Measurements from ENCODE around the gene CCDC159. TPM values are rescaled to one million over a fixed set of nuclear protein-coding genes. Genes with fewer than 3 reads are reported as not detected.
A peak's percentile ranks its signal among the peaks of the same experiment; 100 is the strongest.

CCDC159 gene
- total and polyA plus RNA-seq, 2 donors (not counting 1 experiment from before 2014, with no cell fraction given) = 57.5 to 128 TPM

DNA sequence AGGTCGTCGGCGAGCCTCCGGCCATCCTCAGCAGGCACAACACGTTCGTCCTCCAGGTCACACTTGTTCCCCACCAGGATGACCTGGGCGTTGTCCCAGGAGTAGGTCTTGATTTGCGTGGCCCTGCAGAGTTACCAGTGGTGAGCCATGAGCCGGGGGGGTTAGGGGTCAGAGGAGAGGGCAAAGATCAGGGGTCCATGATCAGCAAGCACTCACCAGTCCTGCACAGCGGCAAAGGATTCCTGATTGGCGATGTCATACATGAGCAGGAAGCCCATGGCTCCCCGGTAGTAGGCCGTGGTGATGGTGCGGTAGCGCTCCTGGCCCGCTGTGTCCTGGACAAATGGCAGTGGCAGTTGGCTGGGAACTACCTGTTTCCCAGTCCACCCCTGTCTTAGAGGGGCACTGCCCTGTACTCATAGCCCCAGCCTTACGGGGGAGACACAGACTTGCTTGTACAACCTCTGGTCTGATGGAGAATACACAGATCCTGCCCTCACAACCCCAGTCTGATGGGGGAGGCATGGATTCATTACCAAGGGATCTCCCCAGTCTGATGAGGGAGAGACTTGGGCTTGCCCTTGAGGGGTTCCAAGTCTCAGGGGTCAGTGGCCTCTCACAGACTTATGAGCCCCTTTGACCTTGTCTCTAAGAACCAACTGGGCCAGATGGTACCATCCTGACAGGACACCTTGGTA, 10.7 kb upstream of the CCDC159 start:
- Histone ChIP-seq H3K9me3 (ENCODE audit: control extremely low read depth in 1 of 3, control insufficient read depth in 2 of 3, insufficient read depth in 1 of 3, low read length in 2 of 3) (peaks cover 0 to 13% (median 0%) of the 10 kb centered on the region in 3 donors), H3K36me3 (replicated peaks in 1 of 2; ENCODE audit: control extremely low read depth in 1 of 2, control insufficient read depth in 1 of 2, extremely low read depth in 1 of 2, insufficient read depth in 2 of 2, low read length in 1 of 2) (peaks cover 6 to 10% of the 10 kb centered on the region in 2 experiments), H3K79me2 (ENCODE audit: control insufficient read depth, insufficient read depth, low read length) (no peaks in the 10 kb centered on the region), H3K27me3 (replicated peaks in 1 of 4; ENCODE audit: control extremely low read depth in 1 of 4, control insufficient read depth in 3 of 4, insufficient read depth in 4 of 4, low read length in 3 of 4) (no peaks in the 10 kb centered on the region), H3K4me1 (ENCODE audit: control insufficient read depth in 2 of 2, insufficient read depth in 2 of 2, low read length in 2 of 2) (peaks cover 10 to 16% of the 10 kb centered on the region in 2 donors), H3K4me3 (ENCODE audit: control extremely low read depth in 1 of 5, extremely low read depth in 1 of 5, insufficient read depth in 1 of 5, low read depth in 2 of 5, low read length in 4 of 5) (no peak overlapping the region), H2AFZ (ENCODE audit: insufficient read depth, low read depth, low read length, poor library complexity, severe bottlenecking) (no peak overlapping the region), H4K20me1 (ENCODE audit: control insufficient read depth, insufficient read depth, low read length, poor library complexity, severe bottlenecking) (no peaks in the 10 kb centered on the region), H3K4me2 (replicated peaks; ENCODE audit: low read depth, low read length, poor library complexity, severe bottlenecking) (no peak overlapping the region), H3K27ac (ENCODE audit: low read length in 2 of 2) (no peak overlapping the region), H3K9ac (ENCODE audit: low read length) (no peak overlapping the region)
- no peaks in the 10 kb centered on the region for H3K27me3 Mint-ChIP-seq
- ChIA-PET POLR2A (no interaction called here), CTCF (no interaction called here)
- no peak for ATAC-seq (ENCODE audit: low read depth)
- TF ChIP-seq EZH2 (IDR thresholded peaks at IDR 0.05; ENCODE audit: borderline replicate concordance, insufficient read depth, low read depth, low read length, poor library complexity, severe bottlenecking) = no peak
- TF ChIP-seq, protein P1, sequence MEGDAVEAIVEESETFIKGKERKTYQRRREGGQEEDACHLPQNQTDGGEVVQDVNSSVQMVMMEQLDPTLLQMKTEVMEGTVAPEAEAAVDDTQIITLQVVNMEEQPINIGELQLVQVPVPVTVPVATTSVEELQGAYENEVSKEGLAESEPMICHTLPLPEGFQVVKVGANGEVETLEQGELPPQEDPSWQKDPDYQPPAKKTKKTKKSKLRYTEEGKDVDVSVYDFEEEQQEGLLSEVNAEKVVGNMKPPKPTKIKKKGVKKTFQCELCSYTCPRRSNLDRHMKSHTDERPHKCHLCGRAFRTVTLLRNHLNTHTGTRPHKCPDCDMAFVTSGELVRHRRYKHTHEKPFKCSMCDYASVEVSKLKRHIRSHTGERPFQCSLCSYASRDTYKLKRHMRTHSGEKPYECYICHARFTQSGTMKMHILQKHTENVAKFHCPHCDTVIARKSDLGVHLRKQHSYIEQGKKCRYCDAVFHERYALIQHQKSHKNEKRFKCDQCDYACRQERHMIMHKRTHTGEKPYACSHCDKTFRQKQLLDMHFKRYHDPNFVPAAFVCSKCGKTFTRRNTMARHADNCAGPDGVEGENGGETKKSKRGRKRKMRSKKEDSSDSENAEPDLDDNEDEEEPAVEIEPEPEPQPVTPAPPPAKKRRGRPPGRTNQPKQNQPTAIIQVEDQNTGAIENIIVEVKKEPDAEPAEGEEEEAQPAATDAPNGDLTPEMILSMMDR (IDR thresholded peaks at IDR 0.05) = no peak
- no peak overlapping the region for H3K4me3 Mint-ChIP-seq
- DNase-seq = no peak
- H3K9me3 Mint-ChIP-seq (ENCODE audit: insufficient read depth) = no peaks in the 10 kb centered on the region
- WGBS (ENCODE audit: insufficient coverage) = over 99% methylated on average over 16 of the region's 17 CpGs
- H3K4me1 Mint-ChIP-seq = peaks cover 21% of the 10 kb centered on the region
- H3K27ac Mint-ChIP-seq = no peak overlapping the region
- intact Hi-C loops (cut with micrococcal nuclease) = no loop called here

DNA sequence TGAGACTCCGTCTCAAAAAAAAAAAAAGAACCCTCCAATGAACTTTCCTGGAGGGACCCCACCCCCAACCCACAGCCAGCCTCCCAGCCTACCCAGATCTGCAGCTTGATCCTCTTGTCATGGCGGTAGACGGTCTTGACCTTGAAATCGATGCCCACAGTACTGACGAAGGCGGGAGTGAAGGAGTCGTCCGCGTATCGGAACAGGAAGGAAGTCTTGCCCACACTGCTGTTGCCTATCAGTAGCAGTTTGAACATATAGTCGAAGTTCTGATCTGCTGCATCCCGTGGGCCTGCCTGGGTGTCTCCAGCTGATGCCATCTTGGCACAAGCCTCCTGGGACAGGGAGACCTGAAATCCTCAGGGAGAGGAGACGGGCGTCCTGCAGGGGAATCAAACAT, 9.2 kb upstream of the CCDC159 start:
- Histone ChIP-seq H3K79me2 (ENCODE audit: control insufficient read depth, insufficient read depth, low read length) (no peaks in the 10 kb centered on the region), H3K4me2 (replicated peaks; ENCODE audit: low read depth, low read length, poor library complexity, severe bottlenecking) (no peak overlapping the region), H2AFZ (ENCODE audit: insufficient read depth, low read depth, low read length, poor library complexity, severe bottlenecking) (peak overlapping the region; percentile 0), H3K4me3 (ENCODE audit: control extremely low read depth in 1 of 5, extremely low read depth in 1 of 5, insufficient read depth in 1 of 5, low read depth in 2 of 5, low read length in 4 of 5) (peak overlapping the region in 1 of 5 experiments; percentile 11), H3K27me3 (replicated peaks in 1 of 4; ENCODE audit: control extremely low read depth in 1 of 4, control insufficient read depth in 3 of 4, insufficient read depth in 4 of 4, low read length in 3 of 4) (no peaks in the 10 kb centered on the region), H3K4me1 (ENCODE audit: control insufficient read depth in 2 of 2, insufficient read depth in 2 of 2, low read length in 2 of 2) (peaks cover 10 to 16% of the 10 kb centered on the region in 2 donors), H3K27ac (ENCODE audit: low read length in 2 of 2) (no peak overlapping the region), H3K36me3 (replicated peaks in 1 of 2; ENCODE audit: control extremely low read depth in 1 of 2, control insufficient read depth in 1 of 2, extremely low read depth in 1 of 2, insufficient read depth in 2 of 2, low read length in 1 of 2) (peaks cover 8 to 12% of the 10 kb centered on the region in 2 experiments), H3K9me3 (ENCODE audit: control extremely low read depth in 1 of 3, control insufficient read depth in 2 of 3, insufficient read depth in 1 of 3, low read length in 2 of 3) (peaks cover 0 to 13% (median 0%) of the 10 kb centered on the region in 3 donors), H4K20me1 (ENCODE audit: control insufficient read depth, insufficient read depth, low read length, poor library complexity, severe bottlenecking) (no peaks in the 10 kb centered on the region), H3K9ac (ENCODE audit: low read length) (no peak overlapping the region)
- Mint-ChIP-seq H3K4me1 (peaks cover 21% of the 10 kb centered on the region), H3K9me3 (ENCODE audit: insufficient read depth) (no peaks in the 10 kb centered on the region), H3K4me3 (no peak overlapping the region), H3K27ac (peak overlapping the region; percentile 46), H3K27me3 (no peaks in the 10 kb centered on the region)
- no peak for TF ChIP-seq EZH2 (IDR thresholded peaks at IDR 0.05; ENCODE audit: borderline replicate concordance, insufficient read depth, low read depth, low read length, poor library complexity, severe bottlenecking)
- TF ChIP-seq, protein P1 (IDR thresholded peaks at IDR 0.05) = no peak
- peak; percentile 11 for DNase-seq
- 34% methylated on average over 13 of the region's 14 CpGs for WGBS (ENCODE audit: insufficient coverage)
- ChIA-PET POLR2A (interaction anchor here (0.7 kb wide), 2 partner anchors 86 to 1421 kb away, joined by 3 to 9 read pairs; no protein-coding TSS in a partner anchor), CTCF (no interaction called here)
- intact Hi-C loops (cut with micrococcal nuclease) = no loop called here
- ATAC-seq (ENCODE audit: low read depth) = no peak

Measured in B cell (primary cell).